ENCODE results near the gene NEK1.

- TF ChIP-seq CTCF (conservative IDR thresholded peaks at IDR 0.05; ENCODE audit: low read length) = no peak
- TF ChIP-seq EZH2phosphoT487 (IDR thresholded peaks at IDR 0.05; ENCODE audit: borderline replicate concordance, low read depth, low read length) = no peak
Measured at GRCh38 chr4:169436734-169437133, 175.6 kb downstream of the NEK1 start.
